Liver (tissue), 9 donors: ENCODE data around the gene ABCC1. TPM values are rescaled to one million over a fixed set of nuclear protein-coding genes. Genes with fewer than 3 reads are reported as not detected.

Experiments used
- DNase-seq: peaks from one replicate; pipeline ENCODE4 v3.0.0-alpha.2; 2017; ENCODE audit warnings: low spot score
- H3K27ac ChIP-seq, 2 donors: one replicate each; pipeline ENCODE4 v1.7.0; 2013; ENCODE audit warnings: inconsistent platforms in 2 of 2, low read length in 2 of 2, control low read depth in 1 of 2, low read depth in 1 of 2, mild to moderate bottlenecking in 1 of 2
- H3K27me3 ChIP-seq, 4 donors: one replicate each; pipeline versions ENCODE4 v1.6.1 to v1.7.0; 2013; ENCODE audit warnings: low read length in 3 of 4, inconsistent platforms in 1 of 4, mild to moderate bottlenecking in 1 of 4, moderate library complexity in 1 of 4; ENCODE audit not compliant: control insufficient read depth in 4 of 4, insufficient read depth in 4 of 4
- H3K36me3 ChIP-seq, 4 donors: one replicate each; pipeline versions ENCODE4 v1.6.1 to v1.7.0; 2013; ENCODE audit warnings: low read length in 3 of 4, mild to moderate bottlenecking in 3 of 4, low read depth in 1 of 4, moderate library complexity in 1 of 4; ENCODE audit not compliant: control insufficient read depth in 4 of 4, insufficient read depth in 3 of 4
- H3K4me1 ChIP-seq, 4 donors: one replicate each; pipeline versions ENCODE4 v1.6.1 to v1.7.0; 2013; ENCODE audit warnings: low read length in 3 of 4, mild to moderate bottlenecking in 3 of 4, moderate library complexity in 1 of 4; ENCODE audit not compliant: control insufficient read depth in 4 of 4, insufficient read depth in 4 of 4
- H3K4me3 ChIP-seq, 3 donors: one replicate each; pipeline versions ENCODE4 v1.6.1 to v1.7.0; 2013; ENCODE audit warnings: low read length in 3 of 3, control low read depth in 1 of 3, low read depth in 1 of 3, mild to moderate bottlenecking in 1 of 3
- H3K9ac ChIP-seq, 2 donors: one replicate each; pipeline ENCODE4 v1.7.0; 2013; ENCODE audit warnings: low read length in 2 of 2, mild to moderate bottlenecking in 2 of 2, moderate library complexity in 2 of 2, control low read depth in 1 of 2, low read depth in 1 of 2
- H3K9me3 ChIP-seq, 4 donors: one replicate each; pipeline versions ENCODE4 v1.6.1 to v1.7.0; 2013; ENCODE audit warnings: low read length in 3 of 4; ENCODE audit not compliant: control insufficient read depth in 4 of 4
- EGR1 ChIP-seq, 2 donors: IDR thresholded peaks; 2 replicates each; pipeline ENCODE4 v1.6.1; 2016 to 2018; ENCODE audit warnings: antibody characterized with exemption in 2 of 2, low read depth in 2 of 2
- FOXA2 ChIP-seq: IDR thresholded peaks from 2 replicates; pipeline ENCODE4 v1.6.1; 2016; ENCODE audit warnings: antibody characterized with exemption
- GABPA ChIP-seq, 2 donors: IDR thresholded peaks in 1 of 2; conservative IDR thresholded peaks in 1 of 2; 2 replicates each; pipeline ENCODE4 v1.6.1; 2016; ENCODE audit warnings: antibody characterized with exemption in 2 of 2, mild to moderate bottlenecking in 1 of 2, moderate library complexity in 1 of 2
- HNF4A ChIP-seq, 2 donors: conservative IDR thresholded peaks; 2 replicates each; pipeline ENCODE4 v1.6.1; 2016; ENCODE audit warnings: antibody characterized with exemption in 2 of 2, mild to moderate bottlenecking in 2 of 2
- JUND ChIP-seq, 2 donors: IDR thresholded peaks; 2 replicates each; pipeline ENCODE4 v1.6.1; 2016; ENCODE audit warnings: antibody characterized with exemption in 2 of 2
- NR2F2 ChIP-seq: IDR thresholded peaks from 2 replicates; pipeline ENCODE4 v1.6.1; 2016; ENCODE audit warnings: antibody characterized with exemption
- RAD21 ChIP-seq, 2 donors: IDR thresholded peaks; 2 replicates each; pipeline ENCODE4 v1.6.1; 2016; ENCODE audit warnings: antibody characterized with exemption in 2 of 2, mild to moderate bottlenecking in 2 of 2
- SP1 ChIP-seq: IDR thresholded peaks from 2 replicates; pipeline ENCODE4 v1.6.1; 2018; ENCODE audit warnings: antibody characterized with exemption, mild to moderate bottlenecking
- TAF1 ChIP-seq: conservative IDR thresholded peaks from 2 replicates; pipeline ENCODE4 v1.6.1; 2016; ENCODE audit warnings: antibody characterized with exemption, mild to moderate bottlenecking
- YY1 ChIP-seq: IDR thresholded peaks from 2 replicates; pipeline ENCODE4 v1.6.1; 2016; ENCODE audit warnings: antibody characterized with exemption, mild to moderate bottlenecking
- WGBS: extraction: QIAGEN DNeasy Blood & Tissue Kit; methylation state at CpG from one replicate; pipeline ENCODE4 v1.1.7; 2013; 5-methylcytosine and 5-hydroxymethylcytosine counted together
- polyA plus RNA-seq, 2 donors: library from polyadenylated mRNA; stranded (reverse) in 1 of 2; unstranded in 1 of 2; fragments of 200-250 nt in 1 of 2; fragments of >200 nt in 1 of 2; fragmentation: Nextera tagmentation in 1 of 2; extraction: Ambion mirVana in 1 of 2; gene quantifications; one replicate each; pipeline versions ENCODE4 v1.2.1 to v1.2.3, GENCODE V29; 2013 to 2015
- total RNA-seq, 2 donors: library from RNA; depleted of rRNA; stranded (reverse); fragments of >200 nt; gene quantifications; one replicate each; pipeline ENCODE4 v1.2.3, GENCODE V29; 2014
- TF ChIP-seq, protein P1 (sequence below): IDR thresholded peaks from 2 replicates; pipeline ENCODE4 v1.6.1; 2016; ENCODE audit warnings: antibody characterized with exemption, mild to moderate bottlenecking
- TF ChIP-seq, protein P2 (sequence below): IDR thresholded peaks from 2 replicates; pipeline ENCODE4 v1.6.1; 2016; ENCODE audit warnings: antibody characterized with exemption
- TF ChIP-seq, protein P3 (sequence below): IDR thresholded peaks from 2 replicates; pipeline ENCODE4 v1.6.1; 2016; ENCODE audit warnings: antibody characterized with exemption
- TF ChIP-seq, protein P4 (sequence below): IDR thresholded peaks from 2 replicates; pipeline ENCODE4 v1.6.1; 2016; ENCODE audit warnings: antibody characterized with exemption
- donor health status: healthy.
- donor health status: healthy.
- donor health status: healthy.
- donor health status: healthy.
- donor health status: healthy.

The ABCC1 gene
- total and polyA plus RNA-seq, 4 donors, result 0.85 to 7.7 (median 4.2) TPM

DNA sequence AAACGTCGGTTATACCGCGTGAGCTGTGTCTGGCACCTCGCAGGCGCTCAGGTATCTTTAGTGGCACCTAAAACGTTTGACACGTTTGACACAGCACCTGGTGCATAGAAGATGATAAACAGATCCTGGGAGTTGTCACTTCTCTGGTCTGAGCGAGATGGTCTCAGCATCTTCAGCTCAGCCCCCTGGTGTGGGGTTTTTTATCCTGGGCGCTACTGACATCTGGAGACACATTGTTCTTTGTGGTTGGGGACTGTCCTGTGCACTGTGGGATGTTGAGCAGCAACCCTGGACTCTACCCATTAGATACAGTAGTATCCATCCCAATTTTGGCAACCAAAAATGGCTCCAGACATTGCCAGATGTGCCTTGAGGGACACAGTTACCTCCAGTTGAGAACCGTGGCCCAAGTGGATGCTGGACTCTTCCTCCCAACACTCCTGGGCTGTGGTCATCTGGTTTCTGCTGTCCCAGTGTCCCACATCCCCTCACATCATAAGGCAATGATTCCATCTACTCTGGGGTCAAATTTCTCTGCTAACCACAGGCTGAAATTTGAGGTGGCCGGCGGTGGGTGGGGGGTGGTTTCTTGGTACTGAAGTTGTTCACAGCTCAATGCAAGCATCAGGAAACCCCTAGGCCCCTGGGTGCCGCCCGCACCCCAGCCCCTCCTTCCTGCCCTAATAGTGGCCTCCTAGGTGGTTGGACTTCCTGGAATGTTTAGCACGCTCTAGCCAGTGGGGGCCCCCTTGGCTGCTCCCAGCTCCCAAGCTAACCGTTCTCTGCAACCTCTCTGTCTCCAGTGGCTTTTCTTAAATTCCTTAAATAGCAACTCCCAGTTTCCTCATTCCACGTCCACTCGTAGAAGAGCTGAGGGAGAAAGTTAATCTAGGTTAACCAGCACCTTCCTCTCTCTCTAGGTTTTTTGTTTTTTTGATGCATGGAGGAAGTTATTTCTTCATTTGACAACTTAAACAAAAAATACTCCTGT, 124.8 kb downstream of the ABCC1 start:
- 61% methylated on average over 19 of the region's 19 CpGs for WGBS
- TF ChIP-seq GABPA (IDR thresholded peaks at IDR 0.05 in 1 of 2, conservative IDR thresholded peaks at IDR 0.05 in 1 of 2), result no peak
- no peak for TF ChIP-seq JUND (IDR thresholded peaks at IDR 0.05)
- TF ChIP-seq, protein P1, sequence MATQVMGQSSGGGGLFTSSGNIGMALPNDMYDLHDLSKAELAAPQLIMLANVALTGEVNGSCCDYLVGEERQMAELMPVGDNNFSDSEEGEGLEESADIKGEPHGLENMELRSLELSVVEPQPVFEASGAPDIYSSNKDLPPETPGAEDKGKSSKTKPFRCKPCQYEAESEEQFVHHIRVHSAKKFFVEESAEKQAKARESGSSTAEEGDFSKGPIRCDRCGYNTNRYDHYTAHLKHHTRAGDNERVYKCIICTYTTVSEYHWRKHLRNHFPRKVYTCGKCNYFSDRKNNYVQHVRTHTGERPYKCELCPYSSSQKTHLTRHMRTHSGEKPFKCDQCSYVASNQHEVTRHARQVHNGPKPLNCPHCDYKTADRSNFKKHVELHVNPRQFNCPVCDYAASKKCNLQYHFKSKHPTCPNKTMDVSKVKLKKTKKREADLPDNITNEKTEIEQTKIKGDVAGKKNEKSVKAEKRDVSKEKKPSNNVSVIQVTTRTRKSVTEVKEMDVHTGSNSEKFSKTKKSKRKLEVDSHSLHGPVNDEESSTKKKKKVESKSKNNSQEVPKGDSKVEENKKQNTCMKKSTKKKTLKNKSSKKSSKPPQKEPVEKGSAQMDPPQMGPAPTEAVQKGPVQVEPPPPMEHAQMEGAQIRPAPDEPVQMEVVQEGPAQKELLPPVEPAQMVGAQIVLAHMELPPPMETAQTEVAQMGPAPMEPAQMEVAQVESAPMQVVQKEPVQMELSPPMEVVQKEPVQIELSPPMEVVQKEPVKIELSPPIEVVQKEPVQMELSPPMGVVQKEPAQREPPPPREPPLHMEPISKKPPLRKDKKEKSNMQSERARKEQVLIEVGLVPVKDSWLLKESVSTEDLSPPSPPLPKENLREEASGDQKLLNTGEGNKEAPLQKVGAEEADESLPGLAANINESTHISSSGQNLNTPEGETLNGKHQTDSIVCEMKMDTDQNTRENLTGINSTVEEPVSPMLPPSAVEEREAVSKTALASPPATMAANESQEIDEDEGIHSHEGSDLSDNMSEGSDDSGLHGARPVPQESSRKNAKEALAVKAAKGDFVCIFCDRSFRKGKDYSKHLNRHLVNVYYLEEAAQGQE, result no peak
- TF ChIP-seq SP1, result peak; percentile 14
- peak; percentile 38 for TF ChIP-seq NR2F2
- Histone ChIP-seq H3K4me3 (no peak overlapping the region), H3K27me3 (no peaks in the 10 kb centered on the region), H3K27ac (no peak overlapping the region), H3K9me3 (no peaks in the 10 kb centered on the region), H3K36me3 (peaks cover 0 to 2% (median 0%) of the 10 kb centered on the region in 4 donors), H3K4me1 (peaks cover 0 to 5% (median 0%) of the 10 kb centered on the region in 4 donors), H3K9ac (no peak overlapping the region)
- no peak for DNase-seq

DNA sequence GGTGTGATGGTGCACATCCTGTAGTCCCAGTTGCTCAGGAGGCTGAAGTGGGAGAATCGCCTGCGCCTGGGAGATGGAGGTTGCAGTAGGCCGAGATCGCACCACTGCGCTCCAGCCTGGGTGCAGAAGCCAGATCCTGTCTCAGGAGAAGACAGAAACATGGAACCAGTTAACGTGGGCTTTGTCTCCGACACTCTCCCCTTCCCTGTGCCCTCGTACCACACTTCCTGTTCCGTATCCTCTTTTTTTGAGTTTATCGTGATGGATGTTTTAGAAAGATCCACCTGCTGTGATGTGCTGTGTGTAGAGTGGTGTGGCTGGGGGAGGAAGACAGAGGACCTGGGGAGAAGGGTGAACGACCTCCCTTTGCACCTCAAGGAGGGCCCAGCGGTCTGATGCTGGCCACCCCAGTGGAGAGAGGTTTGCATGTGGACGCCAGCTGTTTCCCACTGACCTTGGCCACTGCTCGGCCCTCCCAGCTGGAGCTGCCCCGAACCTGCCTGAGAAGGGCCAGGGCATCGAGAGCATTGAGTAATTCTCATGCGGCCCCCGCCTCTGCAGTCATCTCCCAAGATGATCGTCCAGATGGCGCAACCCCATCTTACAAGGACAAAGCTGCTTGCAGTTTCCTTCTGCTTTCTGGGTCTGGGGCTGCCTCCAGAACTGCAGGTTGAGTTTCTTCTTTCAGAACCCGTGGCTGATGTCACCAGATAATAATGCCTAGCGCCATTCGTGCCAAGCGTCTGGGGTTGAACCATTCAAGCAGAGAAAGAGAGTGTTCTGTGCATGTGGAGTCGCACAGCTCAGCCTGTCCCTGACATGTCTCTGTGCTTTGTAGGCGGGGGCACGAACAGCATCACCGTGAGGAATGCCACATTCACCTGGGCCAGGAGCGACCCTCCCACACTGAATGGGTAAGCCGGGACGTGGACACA, 126.3 kb downstream of the ABCC1 start:
- no peaks in the 10 kb centered on the region for H3K27me3 ChIP-seq
- DNase-seq, result no peak
- TF ChIP-seq YY1, result no peak
- H3K4me1 ChIP-seq, result peaks cover 0 to 5% (median 0%) of the 10 kb centered on the region in 4 donors
- no peak overlapping the region for H3K4me3 ChIP-seq
- H3K9ac ChIP-seq, result no peak overlapping the region
- H3K36me3 ChIP-seq, result peaks cover 0 to 2% (median 0%) of the 10 kb centered on the region in 4 donors
- no peaks in the 10 kb centered on the region for H3K9me3 ChIP-seq
- H3K27ac ChIP-seq, result no peak overlapping the region
- 90% methylated on average over 31 of the region's 31 CpGs for WGBS

DNA sequence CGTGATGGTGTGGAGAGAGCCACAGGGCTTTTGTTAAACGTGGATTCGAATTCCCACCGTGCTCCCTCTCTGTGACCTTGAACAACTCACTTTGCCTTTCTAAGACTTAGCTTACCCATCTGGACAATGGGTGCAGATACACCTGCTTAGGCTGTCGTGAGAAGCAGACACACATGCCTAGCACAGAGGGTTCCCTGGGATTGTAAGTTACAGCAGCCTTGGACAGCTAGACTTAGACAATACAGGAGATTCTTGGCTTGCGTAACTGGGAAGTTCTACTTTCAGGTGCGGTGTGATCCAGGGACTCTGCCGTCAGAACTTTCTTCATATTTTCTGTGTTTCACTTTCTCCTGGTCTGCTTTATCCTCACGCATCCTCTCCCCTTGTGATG, 127.0 kb downstream of the ABCC1 start:
- WGBS, result 91% methylated on average over 9 of the region's 9 CpGs
- H3K27ac ChIP-seq, result no peak overlapping the region
- no peaks in the 10 kb centered on the region for H3K9me3 ChIP-seq
- peaks cover 0 to 5% (median 0%) of the 10 kb centered on the region in 4 donors for H3K4me1 ChIP-seq
- H3K9ac ChIP-seq, result no peak overlapping the region
- H3K4me3 ChIP-seq, result no peak overlapping the region
- TF ChIP-seq TAF1 (no peak), JUND (IDR thresholded peaks at IDR 0.05) (no peak), EGR1 (IDR thresholded peaks at IDR 0.05; ENCODE audit: low read depth in 2 of 2) (no peak), FOXA2 (no peak), HNF4A (conservative IDR thresholded peaks at IDR 0.05) (no peak), RAD21 (IDR thresholded peaks at IDR 0.05) (no peak)
- TF ChIP-seq, protein P1, result no peak
- TF ChIP-seq, protein P2, sequence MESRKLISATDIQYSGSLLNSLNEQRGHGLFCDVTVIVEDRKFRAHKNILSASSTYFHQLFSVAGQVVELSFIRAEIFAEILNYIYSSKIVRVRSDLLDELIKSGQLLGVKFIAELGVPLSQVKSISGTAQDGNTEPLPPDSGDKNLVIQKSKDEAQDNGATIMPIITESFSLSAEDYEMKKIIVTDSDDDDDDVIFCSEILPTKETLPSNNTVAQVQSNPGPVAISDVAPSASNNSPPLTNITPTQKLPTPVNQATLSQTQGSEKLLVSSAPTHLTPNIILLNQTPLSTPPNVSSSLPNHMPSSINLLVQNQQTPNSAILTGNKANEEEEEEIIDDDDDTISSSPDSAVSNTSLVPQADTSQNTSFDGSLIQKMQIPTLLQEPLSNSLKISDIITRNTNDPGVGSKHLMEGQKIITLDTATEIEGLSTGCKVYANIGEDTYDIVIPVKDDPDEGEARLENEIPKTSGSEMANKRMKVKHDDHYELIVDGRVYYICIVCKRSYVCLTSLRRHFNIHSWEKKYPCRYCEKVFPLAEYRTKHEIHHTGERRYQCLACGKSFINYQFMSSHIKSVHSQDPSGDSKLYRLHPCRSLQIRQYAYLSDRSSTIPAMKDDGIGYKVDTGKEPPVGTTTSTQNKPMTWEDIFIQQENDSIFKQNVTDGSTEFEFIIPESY, result no peak
- TF ChIP-seq, protein P3, sequence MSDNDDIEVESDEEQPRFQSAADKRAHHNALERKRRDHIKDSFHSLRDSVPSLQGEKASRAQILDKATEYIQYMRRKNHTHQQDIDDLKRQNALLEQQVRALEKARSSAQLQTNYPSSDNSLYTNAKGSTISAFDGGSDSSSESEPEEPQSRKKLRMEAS, result no peak
- TF ChIP-seq, protein P4, sequence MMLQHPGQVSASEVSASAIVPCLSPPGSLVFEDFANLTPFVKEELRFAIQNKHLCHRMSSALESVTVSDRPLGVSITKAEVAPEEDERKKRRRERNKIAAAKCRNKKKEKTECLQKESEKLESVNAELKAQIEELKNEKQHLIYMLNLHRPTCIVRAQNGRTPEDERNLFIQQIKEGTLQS, result no peak
- no peak for DNase-seq
- H3K27me3 ChIP-seq, result no peaks in the 10 kb centered on the region
- H3K36me3 ChIP-seq, result peaks cover 0 to 2% (median 0%) of the 10 kb centered on the region in 4 donors
